ENCODE data around the gene PI4KA.

Gene PI4KA

DNA sequence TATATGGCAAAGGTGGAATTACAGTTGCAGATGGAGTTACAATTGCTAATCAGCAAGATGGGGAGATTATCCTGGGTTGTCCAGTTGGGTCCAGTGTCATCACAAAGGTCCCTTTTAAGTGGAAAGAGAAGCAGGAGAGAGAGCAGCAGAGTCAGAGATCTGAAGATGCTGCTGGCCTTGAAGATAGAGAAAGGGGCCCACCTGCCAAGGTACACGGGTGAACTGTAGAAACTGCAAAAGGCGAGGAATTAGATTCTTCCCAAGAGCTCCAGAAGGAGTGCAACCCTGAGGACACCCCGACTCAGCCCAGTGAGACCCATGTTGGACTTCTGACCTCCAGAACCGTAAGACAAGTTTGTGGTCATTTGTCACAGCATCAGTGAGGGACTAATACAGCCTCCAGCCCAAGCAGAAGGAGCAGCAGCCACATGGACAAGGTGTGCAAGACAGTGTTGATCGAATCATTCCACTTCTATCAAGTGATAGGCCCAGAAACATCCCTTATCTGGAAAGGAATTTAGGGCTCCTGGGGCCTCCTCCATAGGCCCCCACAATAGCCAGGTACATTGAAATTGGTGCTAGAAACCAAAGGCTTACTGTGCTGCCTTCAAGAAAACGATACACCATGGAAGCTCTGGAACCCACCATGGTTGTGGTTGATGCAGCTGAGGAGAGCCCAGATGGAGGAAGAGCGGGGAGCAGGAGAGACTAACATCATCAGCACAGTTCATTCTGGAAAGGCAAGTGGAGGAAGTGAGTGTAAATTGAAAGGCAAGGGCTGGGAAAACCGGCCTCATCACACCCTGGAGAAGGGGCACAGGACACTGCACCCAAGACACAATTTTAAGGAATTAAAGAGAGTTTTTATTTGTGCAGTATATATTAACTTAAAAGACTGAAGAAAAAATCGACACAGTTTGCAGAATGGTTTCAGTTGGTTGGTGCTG, 23.5 kb upstream of the PI4KA start:
- no peak for DNase-seq

DNA sequence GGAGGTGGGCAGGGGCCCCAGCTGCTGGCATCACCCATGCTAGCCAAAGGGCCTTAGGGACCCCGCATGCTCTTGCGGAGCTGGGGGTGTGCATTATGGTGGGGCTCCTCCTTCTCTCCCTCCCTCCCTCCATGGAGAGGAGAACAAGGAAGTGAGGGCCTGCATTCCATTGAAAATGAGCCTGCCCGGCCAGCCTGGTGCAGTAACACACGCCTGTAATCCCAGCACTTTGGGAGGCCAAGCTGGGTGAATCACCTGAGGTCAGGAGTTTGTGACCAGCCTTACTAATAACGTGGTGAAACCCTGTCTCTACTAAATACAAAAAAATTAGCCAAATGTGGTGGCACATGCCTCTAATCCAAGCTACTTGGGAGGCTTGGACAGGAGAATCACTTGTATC, 22.6 kb upstream of the PI4KA start:
- no peak for DNase-seq

DNA sequence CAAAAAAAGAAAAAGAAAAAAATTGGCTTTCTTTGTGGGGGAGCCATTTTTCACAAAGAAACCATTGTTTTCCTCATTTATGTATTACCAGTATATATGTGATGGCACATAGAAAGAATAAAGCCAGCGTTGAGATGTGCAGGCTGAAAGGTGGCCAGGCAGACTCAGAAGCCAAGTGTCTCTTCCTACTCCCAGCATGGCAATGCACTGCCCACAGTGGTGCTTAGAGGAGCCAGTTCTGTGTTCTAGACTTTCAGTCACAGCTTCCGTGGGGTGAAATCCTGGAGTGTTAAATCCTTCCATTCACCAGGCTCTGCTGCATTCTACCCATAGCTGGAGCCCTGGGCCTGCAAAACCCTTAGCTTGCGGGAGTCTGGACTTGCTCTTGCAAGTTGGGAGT, 19.1 kb upstream of the PI4KA start:
- no peak for DNase-seq

DNA sequence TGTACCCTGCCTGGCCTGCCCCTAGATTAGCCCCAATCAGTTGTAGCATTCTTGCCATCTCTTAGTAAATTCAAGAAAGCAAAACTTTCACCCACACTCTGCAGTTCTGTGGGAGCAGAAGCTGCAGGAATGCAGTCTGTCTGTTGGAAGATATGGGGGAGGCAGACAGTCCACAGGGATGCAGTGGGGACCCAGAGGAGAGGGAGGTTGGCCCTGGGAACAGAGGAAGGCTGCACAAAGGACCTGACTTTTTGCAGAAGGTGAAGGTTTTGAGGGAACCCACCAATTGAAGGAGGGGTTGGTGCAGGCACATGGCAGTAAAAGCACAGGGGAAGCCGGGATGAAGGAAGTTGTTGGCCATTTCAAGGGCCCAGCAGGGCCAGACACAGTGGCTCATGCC, 16.7 kb upstream of the PI4KA start:
- no peak for DNase-seq

DNA sequence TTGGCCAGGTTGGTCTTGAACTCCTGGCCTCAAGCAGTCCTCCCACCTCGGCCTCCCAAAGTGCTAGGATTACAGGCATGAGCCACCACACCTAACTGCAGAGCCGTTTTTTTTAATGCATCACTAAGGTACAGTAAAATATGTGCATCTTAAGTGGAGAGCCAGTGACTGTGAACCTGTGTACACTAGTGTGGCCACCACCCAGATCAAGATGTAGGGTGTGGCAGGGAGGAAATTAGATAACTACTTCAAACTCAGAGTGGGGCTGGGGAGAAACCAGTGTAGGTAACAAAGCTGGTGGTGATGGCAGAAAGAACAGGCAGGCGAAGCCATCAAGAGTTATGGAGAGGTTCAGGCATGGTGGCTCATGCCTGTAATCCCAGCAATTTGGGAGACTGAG, 14.6 kb upstream of the PI4KA start:
- no peak for DNase-seq

DNA sequence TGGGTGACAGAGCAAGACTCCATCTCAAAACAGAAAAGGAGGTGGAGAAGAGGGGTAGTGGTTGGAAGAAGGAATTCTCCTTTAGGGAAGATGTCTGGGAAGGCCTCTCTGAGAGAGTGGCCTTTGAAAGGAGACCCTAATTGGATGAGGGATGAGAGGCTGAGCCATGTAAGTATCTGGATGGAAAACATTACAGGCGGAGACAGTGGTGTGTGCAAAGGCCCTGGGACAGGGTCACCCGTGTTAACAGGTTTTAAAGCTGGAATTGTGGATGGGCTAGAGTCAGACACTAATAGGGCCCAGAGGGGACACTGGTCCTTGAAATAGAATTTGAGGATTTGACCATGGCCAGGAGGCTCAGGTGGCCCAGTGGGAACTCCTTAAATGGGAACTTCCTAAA, 10.6 kb upstream of the PI4KA start:
- no peak for DNase-seq

DNA sequence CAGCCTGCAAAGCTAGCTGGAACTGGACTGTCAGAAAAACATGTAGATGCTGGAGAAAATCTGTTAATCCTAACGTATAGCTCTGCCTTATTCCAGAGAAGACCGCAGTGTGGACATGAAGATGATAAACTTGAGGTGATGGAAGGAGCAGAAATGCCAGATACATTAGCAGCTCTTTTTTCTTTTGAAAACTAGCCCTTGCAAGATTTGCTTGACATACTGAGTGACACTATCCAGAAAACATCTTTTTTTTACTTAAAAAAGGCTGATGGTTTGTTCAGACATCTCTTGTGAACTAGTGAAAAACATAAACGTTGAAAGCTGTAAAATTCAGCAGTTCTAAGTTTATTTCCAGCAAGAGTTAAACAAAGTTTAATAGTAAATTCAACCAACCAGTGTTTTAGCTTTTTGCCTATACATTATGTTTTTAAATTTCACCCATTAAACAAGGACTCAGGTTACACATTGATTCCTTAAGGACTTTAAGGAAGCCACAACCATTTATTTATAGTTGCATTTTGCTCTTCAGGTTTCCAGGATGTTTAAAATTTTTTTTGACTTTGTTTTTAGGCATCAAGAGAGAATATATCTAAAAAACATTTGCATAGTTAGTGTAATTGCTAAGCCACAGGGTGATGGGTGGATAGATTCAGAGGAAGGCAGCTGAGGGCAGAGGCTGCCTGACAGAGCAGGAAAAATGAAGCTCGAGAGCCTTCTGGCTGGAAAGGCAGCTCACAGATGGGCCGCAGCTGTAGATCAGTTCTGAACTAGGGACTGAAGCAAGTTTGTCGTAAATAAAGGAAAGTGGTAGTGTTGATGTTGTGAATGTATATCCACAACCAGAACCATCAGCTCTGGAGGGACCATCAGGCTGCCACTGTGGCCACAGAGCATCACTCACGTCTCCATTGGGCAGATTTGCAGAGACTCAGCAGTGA, 9.7 kb upstream of the PI4KA start:
- DNase-seq = no peak

DNA sequence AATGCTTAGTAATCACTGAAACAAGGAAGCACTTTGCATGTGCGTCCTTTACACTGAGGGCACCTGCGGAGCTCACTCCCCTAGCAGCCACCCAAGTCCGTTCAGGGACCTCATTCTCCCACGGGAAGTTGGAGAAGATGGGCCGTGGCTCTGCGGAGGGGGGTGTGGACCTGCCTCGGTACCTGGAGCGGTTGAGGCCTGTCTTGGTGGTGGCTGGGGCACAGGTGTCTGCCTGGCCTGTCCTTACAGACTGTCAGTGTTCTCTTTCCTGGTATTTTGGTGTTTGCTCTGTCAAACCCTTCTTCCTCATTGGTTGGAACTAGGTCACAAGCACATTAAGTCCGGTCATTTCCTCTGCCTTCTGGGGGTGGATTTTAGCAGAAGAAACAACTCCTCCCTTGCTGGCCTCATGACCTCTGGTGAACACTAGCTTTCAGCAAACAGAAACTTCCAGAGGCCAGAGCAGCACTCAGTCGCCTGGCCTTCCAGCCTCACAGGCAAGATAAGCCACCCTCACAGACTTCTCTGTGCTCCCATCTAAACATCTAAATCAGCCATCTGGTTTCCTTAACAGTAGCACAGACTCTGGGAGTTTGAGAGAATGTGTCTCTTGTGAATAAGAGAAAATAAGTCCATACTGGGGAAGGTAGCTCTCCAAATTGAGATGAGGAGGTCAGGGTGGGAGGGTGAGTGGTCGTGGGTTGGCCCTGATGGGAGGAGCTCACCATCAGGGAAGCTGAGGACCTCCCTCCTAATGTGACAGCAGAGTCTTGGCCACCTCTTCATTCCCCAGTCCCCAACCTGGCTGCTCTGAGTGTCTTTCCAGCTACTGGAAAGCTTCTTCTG, 8.8 kb upstream of the PI4KA start:
- DNase-seq = peak; percentile 80

DNA sequence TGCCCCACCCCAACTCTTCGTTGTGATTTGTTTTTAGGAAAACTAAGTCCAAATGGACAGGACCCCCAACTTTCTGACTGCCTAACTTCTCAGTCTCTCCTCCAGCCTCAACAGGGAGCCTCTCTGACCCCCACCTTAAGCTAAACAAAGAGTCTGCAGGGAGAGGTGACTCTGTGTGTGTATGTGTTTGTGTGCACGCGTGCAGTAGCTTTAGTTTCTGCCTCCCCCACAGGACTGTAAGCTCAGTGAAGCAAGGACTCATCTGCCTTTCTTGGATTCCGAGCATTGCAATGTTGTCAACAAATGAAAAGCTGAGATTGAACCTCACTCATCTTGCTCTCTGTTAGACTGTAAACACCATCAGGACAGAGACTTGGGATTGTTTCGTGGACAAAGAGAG, 8.1 kb upstream of the PI4KA start:
- no peak for DNase-seq

DNA sequence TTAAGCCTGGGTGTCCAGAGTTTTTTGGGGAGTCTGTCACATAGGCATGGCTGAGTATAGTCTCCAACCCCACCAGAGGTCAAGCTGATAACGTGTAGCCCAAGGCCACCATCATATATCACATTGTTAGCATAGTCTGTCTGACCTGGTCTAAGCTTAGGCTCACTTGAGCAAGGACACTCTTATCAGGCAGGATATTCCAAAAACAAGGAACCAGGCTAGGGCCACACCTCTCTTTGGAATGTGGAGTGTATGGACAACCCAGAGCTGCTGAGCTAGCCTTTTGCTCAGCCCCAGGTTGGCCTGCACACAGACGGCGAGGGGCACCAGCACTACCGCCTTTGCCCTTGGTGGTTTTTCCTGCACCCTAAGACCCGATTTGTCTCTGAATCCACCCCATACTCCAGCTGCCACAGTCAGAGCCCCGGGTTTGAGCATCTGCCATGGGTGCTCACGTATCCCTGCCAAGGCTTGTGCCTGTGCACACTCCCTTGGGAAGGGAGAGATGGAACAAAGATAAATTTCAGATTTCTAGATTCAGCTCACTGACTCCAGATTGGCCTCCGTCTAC, 7.3 kb upstream of the PI4KA start:
- no peak for DNase-seq

DNA sequence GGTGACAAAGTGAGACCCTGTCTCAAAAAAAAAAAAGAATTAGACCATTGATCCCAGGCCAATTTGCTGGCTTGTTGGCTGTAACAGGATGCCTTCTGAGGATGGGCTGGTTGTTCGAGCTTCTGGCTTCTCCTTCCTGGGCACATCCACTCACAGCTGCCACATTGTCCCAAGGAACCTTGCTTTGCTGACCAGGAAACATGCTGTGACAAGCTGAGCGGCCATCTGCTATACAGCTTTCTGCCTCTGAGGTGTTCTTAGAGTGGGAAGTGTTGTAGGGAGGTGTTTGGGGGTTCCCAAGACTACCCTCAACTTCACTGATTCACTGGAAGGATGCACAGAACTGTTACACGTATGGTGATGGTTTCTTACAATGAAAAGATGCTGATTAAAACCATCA, 6.7 kb upstream of the PI4KA start:
- no peak for DNase-seq

DNA sequence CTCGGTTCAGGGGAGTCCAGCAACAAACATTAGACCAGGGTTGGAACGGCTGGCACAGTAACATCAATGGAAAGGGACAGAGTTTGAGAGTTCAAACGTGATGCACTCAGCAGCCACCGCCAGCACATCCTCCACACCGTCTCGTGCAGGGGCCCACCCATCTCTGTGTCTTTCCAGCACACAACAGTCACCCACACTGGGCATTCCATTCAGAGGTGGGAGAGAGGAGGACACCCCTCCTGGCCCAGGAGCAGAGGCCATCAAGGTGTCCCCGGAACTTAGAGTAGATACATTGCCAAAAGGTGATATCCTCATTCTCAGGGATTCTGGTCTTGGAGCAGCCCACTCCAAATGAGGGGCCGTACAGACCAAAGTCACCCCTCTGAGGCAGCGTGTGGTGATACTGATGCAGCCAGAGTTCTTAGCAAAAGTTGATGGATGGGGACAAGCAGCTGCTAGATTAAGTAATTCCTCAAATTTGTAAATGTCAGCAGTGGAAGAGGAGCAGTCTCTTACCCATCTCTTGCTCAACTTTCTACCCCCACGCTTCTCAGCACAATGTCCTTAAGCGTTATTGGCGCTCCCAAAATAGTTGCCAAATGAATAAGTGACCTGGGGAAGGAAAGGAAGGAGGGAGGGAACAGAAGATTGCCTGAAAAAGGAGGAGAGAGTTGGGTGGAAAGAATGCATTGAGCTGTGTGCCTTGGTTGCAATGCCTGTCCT, 5.7 kb upstream of the PI4KA start:
- DNase-seq = peak; percentile 90

DNA sequence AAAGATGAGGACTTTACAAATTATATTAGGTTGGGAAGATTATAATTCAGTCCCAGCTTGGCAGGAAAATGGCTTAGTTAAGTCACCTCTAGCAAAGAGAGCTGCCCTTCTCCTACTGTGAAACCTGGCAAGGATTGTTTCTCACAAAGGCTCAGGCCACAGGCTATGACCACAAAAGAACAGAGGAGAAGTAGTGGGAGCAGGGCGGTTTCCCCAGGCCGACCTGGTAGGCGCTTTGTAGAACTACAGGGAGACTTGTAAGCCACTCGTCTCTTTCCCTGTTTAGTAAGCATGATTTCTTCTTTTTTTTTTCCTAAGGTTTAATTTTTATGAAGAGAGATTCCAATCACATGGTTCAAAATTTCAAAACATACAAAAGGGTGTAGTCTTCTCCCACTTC, 4.8 kb upstream of the PI4KA start:
- peak; percentile 63 for DNase-seq

DNA sequence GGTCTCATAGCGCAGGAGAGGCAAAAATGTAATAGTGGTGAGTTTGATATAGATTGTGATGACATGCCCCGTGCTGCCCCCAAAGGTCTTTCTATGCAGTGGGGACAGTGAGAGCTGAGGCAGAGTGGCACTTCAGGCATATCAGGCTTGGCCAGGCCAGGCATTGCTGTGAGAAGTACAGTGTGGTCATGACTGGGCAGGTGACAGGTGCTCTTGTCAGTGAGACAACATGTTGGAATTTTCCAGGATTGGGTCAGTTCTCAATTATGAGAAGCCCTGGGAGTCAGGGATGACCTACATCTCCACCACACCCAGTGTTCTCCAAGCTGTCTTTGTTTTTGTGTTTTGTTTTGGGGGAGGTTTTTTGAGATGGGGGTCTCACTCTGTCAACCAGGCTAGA, 3.9 kb upstream of the PI4KA start:
- DNase-seq = no peak

DNA sequence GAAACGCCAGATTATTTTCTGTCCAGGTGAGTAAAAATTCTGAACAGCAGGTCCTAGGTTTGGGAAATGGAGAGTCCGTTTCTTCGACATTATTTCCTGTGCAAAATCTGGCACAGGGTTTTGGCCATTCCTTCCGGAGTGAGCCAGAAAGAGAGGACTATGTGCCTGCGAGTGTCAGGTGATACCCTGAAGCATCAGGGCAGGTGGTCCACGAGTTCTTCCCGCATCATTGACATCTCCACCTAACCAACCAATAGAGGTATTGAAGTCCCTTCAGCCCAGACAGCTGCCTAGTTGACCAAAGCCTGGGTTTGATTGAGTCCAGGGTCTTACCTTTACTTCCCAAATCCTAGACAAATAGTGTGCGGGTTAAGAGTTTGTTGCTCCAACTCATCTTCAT, 1.0 kb upstream of the PI4KA start:
- no peak for DNase-seq

DNA sequence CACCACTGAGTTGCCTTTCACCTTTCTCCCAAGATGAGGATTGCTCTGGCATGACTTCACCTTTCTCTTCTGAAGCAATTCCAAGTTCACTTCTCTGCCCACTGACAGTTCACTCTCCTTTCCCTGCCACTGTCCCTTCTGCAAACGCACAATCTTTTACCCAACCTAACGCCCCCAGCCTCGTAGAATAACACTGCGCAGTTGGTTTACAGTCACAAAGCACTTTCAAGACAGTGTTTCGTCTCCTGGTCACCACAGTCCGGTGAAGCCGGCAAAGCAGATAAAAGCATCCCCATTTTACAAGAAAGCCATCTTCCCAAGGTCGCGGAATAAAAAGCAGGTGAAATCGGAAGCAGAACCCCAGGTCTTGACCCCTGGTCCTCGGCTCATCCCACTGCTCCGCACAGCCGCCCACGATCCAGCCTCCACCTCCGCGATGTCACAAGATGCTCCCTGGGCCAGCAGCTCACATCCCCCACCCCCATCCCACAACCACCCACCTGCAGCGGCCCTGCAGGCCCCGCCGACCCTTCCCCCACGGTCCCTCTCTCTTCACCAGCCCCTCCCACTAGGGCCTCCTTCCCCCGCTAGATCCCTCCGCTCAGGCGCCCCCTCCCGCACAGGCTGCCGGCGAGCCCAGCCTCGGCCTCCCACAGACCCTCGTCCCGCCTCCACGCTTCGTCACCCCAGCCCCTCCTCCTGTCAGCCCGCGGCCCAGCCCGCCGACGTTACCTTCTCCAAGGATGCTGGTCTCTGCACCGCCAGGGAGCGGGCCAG, 585 bp downstream of the PI4KA start:
- peak; percentile 32 for DNase-seq

DNA sequence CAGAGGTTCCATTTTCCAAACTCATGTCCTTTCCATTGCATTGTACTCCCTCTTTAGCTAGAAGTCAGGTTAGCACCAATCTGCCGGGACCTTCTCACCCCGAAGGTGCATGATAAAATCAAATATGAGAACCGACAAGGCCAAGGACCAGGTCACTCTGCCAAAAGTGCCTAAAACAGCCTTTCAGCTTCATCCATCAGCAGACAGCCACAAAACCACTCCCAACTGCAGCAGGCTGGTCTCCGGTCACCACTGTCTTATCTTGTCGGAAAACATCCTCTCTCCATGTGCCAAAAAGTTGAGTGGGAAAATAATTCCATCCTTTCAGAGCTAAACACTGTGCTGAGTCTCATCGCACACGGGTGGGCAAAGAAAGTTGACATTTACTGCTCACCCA, 1.4 kb downstream of the PI4KA start:
- no peak for DNase-seq

DNA sequence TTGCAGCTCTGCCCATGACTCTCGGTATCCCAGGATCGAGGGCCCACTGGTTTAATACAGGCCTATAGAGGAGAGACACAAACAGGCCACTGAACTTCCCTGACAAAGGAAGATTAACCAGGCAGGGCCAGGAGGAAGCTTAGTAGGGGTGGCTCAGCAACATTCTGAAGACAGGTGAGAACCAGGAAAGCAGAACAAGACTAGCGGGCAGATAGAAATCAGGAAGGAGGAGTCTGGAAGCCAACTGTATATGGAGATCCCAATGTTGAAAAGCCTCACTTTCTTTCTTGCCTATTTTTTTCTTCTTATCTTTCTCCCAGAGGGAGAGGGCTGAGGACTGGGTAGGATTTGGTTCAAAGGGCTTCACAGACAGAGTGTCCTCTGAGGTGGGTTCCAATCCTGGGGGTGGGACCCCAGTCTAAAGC, 5.4 kb downstream of the PI4KA start:
- DNase-seq = no peak

DNA sequence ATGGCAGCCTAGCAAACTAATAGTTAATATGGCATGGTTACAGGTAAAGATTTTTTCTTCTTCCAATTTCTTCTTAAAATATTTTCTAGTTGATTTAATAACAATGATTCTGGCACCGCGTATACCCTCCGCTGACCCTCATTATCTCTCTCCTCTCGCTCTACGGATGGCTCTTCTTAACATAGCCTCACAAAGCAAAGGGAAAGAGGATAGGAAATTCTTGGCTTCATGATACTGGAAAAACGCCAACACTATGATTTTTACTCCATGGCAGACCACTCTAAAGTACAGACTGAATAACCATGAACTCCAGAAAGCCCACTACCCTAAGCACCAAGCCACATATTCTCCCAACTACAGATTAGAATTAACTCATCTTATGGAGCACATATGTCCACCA, 6.1 kb downstream of the PI4KA start:
- no peak for DNase-seq

DNA sequence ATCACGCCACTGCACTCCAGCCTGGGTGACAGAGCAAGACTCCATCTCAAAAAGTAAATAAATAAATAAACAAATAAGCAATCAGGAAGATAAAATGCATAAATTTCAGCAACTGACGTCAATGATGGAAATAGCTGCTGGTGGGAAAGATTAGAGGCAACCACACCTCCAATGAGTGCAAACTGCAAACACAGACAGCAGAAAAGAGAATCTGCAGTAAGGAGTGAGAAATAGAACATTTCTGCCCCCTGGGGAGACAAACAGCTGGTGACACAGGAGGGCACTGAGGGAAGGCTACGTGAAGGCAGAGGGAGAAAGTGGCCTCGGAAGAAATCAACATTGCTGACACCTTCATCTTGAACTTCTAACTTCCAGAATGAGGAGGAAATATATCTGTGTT, 6.5 kb downstream of the PI4KA start:
- DNase-seq = no peak

DNA sequence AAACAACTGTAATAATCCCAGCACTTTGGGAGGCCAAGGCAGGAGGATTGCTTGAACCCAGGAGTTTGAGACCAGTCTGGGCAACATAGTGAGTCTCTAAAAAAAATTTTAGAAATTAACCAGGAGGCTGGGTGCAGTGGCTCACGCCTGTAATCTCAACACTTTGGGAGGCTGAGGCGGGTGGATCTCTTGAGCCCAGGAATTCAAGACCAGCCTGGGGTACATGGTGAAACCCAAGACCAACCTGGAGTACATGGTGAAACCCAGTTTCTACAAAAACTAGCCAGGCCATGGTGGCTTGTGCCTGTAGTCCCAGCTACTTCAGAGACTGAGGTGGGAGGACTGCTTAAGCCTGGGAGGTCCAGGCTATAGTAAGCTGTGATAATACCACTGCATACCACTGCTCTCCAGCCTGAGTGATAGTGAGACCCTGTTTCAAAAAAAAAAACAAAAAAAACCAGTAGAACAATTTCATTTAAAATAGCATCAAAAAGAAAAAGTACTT, 11.2 kb downstream of the PI4KA start:
- no peak for DNase-seq

All from MV-4-11 (cell line).